Left lung (tissue), 10 donors: ENCODE data around the gene HEATR5A. TPM values are rescaled to one million over a fixed set of nuclear protein-coding genes. Genes with fewer than 3 reads are reported as not detected.

Experiments
- ATAC-seq: fragments of 200-7000 bp; cut with Tn5 transposase; one replicate; pipeline ENCODE4 v1.9.1; 2020; ENCODE audit warnings: moderate library complexity
- DNase-seq, 4 donors: peaks; one replicate each; pipeline ENCODE4 v3.0.0-alpha.2; 2013 to 2020
- H3K27ac ChIP-seq, 2 donors: fragments of 200-600 bp; sonication (generic) in 1 of 2; one replicate each; pipeline versions ENCODE4 v1.5.0 to v1.8.0; 2020 to 2021
- H3K27me3 ChIP-seq, 2 donors: fragments of 200-600 bp; sonication (generic) in 1 of 2; one replicate each; pipeline versions ENCODE4 v1.5.0 to v1.8.0; 2020 to 2021
- H3K36me3 ChIP-seq, 2 donors: fragments of 200-600 bp; sonication (generic) in 1 of 2; one replicate each; pipeline versions ENCODE4 v1.5.0 to v1.8.0; 2020 to 2021
- H3K4me1 ChIP-seq, 2 donors: fragments of 200-600 bp; one replicate each; pipeline ENCODE4 v1.8.0; 2021
- H3K4me3 ChIP-seq, 2 donors: fragments of 200-600 bp; sonication (generic) in 1 of 2; one replicate each; pipeline versions ENCODE4 v1.5.0 to v1.8.0; 2020 to 2021; ENCODE audit warnings: mild to moderate bottlenecking in 1 of 2
- H3K9me3 ChIP-seq, 2 donors: fragments of 200-600 bp; sonication (generic) in 1 of 2; one replicate each; pipeline versions ENCODE4 v1.5.0 to v1.8.0; 2020 to 2021
- CTCF ChIP-seq, 2 donors: fragments of 200-600 bp; sonication (generic) in 1 of 2; IDR thresholded peaks; one replicate each; pipeline versions ENCODE4 v1.5.0 to v1.8.0; 2021; ENCODE audit warnings: antibody characterized with exemption in 2 of 2
- intact Hi-C, 2 donors: fragments of 100-400 bp; cut with DNase I; formaldehyde crosslinking; loops; one replicate each; pipeline versions ENCODE4 v1.11.2 to v1.14.2; 2022
- polyA plus RNA-seq, 6 donors: library from polyadenylated mRNA; unstranded; fragments of 120-200 nt; gene quantifications; one replicate each; pipeline ENCODE4 v1.2.1, GENCODE V29; 2013; ENCODE audit not compliant: insufficient read length in 6 of 6
- total RNA-seq, 2 donors: library from RNA; stranded (reverse); fragmentation: NEBNext Ultra II Directional; extraction: Animal tissue kit (Norgen Biotek cat#: 25700); gene quantifications; one replicate each; pipeline ENCODE4 v1.2.1, GENCODE V29; 2021
- donor health status: DM: no; HTN: yes; CAD: no.
- donor health status: DM: no; HTN: no; CAD: no.

HEATR5A gene
- total and polyA plus RNA-seq, 8 donors: 18.5 to 72.5 (median 21.3) TPM

- intact Hi-C loops: no loop called here
- H3K9me3 ChIP-seq: peaks cover 0 to 9% of the 10 kb centered on the region in 2 donors
- peak; percentile 22 for ATAC-seq
Observed at GRCh38 chr14:31270196-31270772, 150.1 kb downstream of the HEATR5A start.

DNA sequence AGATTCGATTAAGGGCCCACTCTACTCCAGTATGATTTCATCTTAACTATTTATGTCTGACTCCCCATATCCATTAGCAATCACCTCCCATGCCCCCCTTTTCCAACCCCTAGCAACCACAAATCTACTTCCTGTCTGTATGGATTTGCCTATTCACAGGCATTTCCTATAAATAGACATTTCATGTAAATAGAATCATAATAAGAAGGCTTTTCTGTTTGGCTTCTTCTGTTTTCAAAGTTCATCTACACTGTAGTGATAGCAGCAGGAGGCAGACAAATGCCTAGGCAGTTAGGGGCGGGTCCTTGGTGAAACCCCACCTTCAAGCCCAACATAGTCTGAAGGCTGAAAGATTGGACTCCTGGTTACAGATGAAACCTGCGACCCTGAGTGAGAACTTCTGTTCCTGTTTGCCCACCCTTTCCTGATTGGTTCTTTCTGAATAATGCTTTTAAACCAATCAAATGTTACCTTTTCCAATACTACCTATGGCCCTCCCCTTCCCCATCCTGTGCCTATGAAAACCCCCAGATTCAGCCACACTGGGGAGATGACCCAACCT is 150.6 kb downstream of the HEATR5A start:
- no peak for TF ChIP-seq CTCF (IDR thresholded peaks at IDR 0.05)
- DNase-seq (no peak), ATAC-seq (no peak)
- peaks cover 0 to 9% of the 10 kb centered on the region in 2 donors for H3K9me3 ChIP-seq
- no peaks in the 10 kb centered on the region for H3K27me3 ChIP-seq
- H3K36me3 ChIP-seq: no peaks in the 10 kb centered on the region
- no peak overlapping the region for H3K4me3 ChIP-seq
- H3K4me1 ChIP-seq: no peaks in the 10 kb centered on the region
- no peak overlapping the region for H3K27ac ChIP-seq
- intact Hi-C loops: no loop called here

More at GRCh38 chr14:31270196-31270772, 150.1 kb downstream of the HEATR5A start:
- Histone ChIP-seq H3K27me3 (no peaks in the 10 kb centered on the region), H3K4me1 (no peaks in the 10 kb centered on the region), H3K36me3 (no peaks in the 10 kb centered on the region), H3K27ac (no peak overlapping the region), H3K4me3 (no peak overlapping the region)
- peak; percentile 13 to 25 for TF ChIP-seq CTCF (IDR thresholded peaks at IDR 0.05)
- no peak for DNase-seq

DNA sequence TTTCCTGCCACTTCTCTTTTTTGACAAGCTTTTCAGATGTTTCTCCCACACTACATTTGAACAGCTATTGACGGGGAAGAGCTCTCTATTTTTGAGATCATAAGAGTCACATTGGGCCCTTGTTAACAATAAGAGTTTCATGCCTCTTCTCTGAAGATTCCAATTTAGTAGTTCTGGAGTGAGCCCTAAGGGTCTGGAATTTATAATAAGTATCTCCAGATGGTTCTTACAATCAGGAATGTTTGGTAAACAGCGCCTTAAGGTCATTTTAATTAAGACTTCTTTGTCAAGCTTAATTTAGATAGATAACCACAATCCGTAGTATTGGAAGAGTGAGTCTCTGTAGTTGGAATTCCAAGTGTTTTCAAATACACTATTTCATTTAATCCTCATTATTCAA is 152.1 kb downstream of the HEATR5A start:
- no peak for TF ChIP-seq CTCF (IDR thresholded peaks at IDR 0.05)
- Histone ChIP-seq H3K9me3 (peaks cover 0 to 9% of the 10 kb centered on the region in 2 donors), H3K27ac (no peak overlapping the region), H3K36me3 (no peaks in the 10 kb centered on the region), H3K27me3 (no peaks in the 10 kb centered on the region), H3K4me1 (peaks cover 0 to 14% of the 10 kb centered on the region in 2 donors), H3K4me3 (no peak overlapping the region)
- DNase-seq: no peak
- peak; percentile 12 for ATAC-seq
- intact Hi-C loops: no loop called here

DNA sequence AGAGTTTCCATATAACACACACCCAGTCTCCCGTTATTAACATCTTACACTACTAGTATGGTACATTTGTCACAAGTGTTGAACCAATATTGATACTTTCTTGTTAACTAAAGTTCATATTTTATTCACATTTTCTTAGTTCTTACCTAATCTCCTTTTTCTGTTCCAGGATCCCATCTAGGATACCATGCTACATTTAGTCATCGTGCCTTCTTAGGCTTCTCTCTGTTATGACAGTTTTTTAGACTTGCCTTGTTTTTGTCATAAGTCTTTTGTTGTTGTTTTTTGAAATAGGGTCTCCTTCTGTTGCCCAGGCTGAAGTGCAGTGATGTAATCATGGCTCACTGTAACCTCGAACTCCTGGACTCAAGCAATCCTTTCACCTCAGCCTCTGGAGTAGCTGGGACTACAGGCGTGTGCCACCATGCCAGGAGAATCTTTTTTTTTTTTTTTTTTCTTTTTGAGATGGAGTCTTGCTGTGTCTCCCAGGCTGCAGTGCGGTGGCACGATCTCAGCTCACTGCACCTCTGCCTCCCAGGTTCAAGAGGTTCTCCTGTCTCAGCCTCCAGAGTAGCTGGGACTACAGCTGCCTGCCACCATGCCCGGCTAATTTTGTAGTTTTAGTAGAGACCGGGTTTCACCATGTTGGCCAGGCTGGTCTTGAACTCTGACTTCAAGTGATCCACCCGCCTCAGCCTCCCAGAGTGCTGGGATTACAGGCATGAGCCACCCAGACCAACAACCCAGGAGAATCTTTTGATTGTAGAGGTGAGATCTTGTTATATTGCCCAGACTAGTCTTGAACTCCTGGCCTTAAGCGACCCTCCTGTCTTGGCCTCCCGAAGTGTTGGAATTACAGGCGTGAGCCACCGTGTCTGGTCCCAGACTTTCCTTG is 153.7 kb downstream of the HEATR5A start:
- H3K4me1 ChIP-seq: peaks cover 6 to 22% of the 10 kb centered on the region in 2 donors
- TF ChIP-seq CTCF (IDR thresholded peaks at IDR 0.05): no peak
- intact Hi-C loops: no loop called here
- H3K36me3 ChIP-seq: no peaks in the 10 kb centered on the region
- no peaks in the 10 kb centered on the region for H3K27me3 ChIP-seq
- DNase-seq (no peak), ATAC-seq (no peak)
- H3K9me3 ChIP-seq: peaks cover 0 to 9% of the 10 kb centered on the region in 2 donors
- H3K27ac ChIP-seq: no peak overlapping the region
- no peak overlapping the region for H3K4me3 ChIP-seq
